Transverse colon (tissue), 4 donors: Measurements from ENCODE around the gene CDKAL1.

Source experiments
- EP300 ChIP-seq: sonication (generic); formaldehyde crosslinking; IDR thresholded peaks from one replicate; pipeline ENCODE4 v1.6.1; 2017; ENCODE audit warnings: antibody characterized with exemption, low read depth
- POLR2A ChIP-seq: fragments of 450-650 bp; IDR thresholded peaks from one replicate; pipeline ENCODE4 v1.6.1; 2016; ENCODE audit warnings: antibody characterized with exemption, mild to moderate bottlenecking, moderate library complexity
- POLR2AphosphoS5 ChIP-seq, 3 donors: sonication (generic); formaldehyde crosslinking; IDR thresholded peaks; one replicate each; pipeline ENCODE4 v1.6.1; 2016; ENCODE audit warnings: antibody characterized with exemption in 3 of 3
- TF ChIP-seq, protein P1 (sequence below), 5 experiments: fragments of 200-600 bp in 3 of 5; fragments of 450-650 bp in 2 of 5; sonication (generic) in 3 of 5; IDR thresholded peaks; 1 replicate in 2 of 5; 2 replicates in 3 of 5; pipeline ENCODE4 v1.5.1; 2016 to 2017; ENCODE audit warnings: antibody characterized with exemption in 5 of 5, inconsistent platforms in 3 of 5, mild to moderate bottlenecking in 2 of 5, moderate library complexity in 1 of 5

DNA sequence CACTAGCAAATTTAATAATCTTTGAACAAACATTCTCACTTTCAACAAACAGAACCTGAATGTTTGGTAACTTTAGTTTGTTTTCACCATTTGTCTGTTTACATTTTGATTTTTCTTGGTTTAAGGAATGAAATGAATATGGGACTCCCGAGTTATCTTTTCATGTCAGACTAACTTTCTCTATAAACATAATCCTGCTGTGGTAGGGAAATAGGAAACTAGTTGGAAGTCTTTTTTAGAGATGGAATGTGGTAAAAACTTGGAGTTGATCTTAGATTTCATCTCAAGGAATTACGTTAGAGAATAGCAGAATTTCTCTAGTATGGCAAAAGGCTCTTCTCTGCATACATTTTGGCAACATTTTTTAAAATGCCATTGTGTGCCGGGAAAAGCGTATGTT is 206.5 kb downstream of the CDKAL1 start:
- no peak for TF ChIP-seq POLR2A
- TF ChIP-seq, protein P1, sequence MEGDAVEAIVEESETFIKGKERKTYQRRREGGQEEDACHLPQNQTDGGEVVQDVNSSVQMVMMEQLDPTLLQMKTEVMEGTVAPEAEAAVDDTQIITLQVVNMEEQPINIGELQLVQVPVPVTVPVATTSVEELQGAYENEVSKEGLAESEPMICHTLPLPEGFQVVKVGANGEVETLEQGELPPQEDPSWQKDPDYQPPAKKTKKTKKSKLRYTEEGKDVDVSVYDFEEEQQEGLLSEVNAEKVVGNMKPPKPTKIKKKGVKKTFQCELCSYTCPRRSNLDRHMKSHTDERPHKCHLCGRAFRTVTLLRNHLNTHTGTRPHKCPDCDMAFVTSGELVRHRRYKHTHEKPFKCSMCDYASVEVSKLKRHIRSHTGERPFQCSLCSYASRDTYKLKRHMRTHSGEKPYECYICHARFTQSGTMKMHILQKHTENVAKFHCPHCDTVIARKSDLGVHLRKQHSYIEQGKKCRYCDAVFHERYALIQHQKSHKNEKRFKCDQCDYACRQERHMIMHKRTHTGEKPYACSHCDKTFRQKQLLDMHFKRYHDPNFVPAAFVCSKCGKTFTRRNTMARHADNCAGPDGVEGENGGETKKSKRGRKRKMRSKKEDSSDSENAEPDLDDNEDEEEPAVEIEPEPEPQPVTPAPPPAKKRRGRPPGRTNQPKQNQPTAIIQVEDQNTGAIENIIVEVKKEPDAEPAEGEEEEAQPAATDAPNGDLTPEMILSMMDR (IDR thresholded peaks at IDR 0.05) = no peak
- no peak for TF ChIP-seq POLR2AphosphoS5 (IDR thresholded peaks at IDR 0.05)
- no peak for TF ChIP-seq EP300
